ENCODE data around the gene CCDC197.

CCDC197 gene

DNA sequence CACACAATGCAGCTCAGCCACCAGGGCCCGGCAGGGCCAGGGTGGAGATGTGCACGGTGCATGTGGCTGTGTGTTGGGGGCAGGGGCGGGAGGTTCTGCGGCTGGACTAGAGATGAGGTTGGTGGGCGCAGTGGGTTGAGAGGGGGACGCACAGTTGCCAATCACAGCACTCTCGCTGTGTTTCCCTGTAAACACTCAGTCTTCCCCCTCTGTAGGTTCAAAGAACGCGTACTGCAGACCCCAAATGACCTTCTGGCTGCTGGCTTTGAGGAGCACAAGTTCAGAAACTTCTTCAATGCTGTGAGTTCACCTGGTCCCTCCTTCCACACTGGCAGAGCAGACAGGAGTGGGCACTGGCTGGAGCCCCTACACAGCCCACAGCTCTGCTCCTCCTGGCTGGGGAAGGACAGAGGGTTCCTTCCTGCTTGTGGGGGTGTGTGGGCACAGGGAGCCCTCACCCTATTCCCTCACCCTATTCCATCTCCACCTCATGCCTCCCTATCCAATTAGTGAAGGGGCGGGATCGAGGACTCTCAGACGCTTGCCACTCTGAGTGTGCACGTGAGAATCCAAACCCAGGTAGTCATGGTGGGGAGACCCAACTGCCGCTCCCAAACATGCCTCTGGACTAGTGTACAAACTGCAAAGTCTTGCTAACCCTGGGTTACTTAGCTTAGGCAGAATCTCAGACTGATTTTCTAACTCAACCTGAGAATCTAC lies 46.8 kb downstream of the CCDC197 start:
- TF ChIP-seq CTCF (IDR thresholded peaks at IDR 0.05; ENCODE audit: extremely low read depth, missing control alignments) = no peak
- no peak for DNase-seq (ENCODE audit: low spot score)

GRCh38 chr14:94044476-94045091 lies 47.5 kb downstream of the CCDC197 start:
- TF ChIP-seq CTCF (IDR thresholded peaks at IDR 0.05; ENCODE audit: extremely low read depth, missing control alignments) = no peak
- DNase-seq (ENCODE audit: low spot score) = no peak

DNA sequence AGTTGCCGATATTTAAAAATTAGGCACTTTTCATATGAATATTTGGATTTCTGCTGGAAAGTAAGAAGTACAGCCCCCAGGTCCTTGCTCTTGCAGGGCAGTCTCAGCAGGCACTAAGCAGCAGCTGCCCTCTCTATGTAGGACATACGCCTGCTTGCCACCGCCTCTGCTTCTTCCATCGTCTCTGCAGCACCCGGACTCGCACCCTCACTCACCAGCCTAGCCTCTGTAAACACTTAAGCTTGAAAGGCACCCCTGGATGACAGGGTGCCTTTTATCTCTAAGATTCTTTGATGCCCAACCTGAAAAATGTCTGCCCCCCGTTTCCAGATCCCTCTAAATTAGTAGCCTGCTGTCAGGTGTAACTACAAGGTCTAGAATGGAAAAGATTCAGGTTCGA lies 48.0 kb downstream of the CCDC197 start:
- DNase-seq (ENCODE audit: low spot score) = no peak
- TF ChIP-seq CTCF (IDR thresholded peaks at IDR 0.05; ENCODE audit: extremely low read depth, missing control alignments) = no peak

DNA sequence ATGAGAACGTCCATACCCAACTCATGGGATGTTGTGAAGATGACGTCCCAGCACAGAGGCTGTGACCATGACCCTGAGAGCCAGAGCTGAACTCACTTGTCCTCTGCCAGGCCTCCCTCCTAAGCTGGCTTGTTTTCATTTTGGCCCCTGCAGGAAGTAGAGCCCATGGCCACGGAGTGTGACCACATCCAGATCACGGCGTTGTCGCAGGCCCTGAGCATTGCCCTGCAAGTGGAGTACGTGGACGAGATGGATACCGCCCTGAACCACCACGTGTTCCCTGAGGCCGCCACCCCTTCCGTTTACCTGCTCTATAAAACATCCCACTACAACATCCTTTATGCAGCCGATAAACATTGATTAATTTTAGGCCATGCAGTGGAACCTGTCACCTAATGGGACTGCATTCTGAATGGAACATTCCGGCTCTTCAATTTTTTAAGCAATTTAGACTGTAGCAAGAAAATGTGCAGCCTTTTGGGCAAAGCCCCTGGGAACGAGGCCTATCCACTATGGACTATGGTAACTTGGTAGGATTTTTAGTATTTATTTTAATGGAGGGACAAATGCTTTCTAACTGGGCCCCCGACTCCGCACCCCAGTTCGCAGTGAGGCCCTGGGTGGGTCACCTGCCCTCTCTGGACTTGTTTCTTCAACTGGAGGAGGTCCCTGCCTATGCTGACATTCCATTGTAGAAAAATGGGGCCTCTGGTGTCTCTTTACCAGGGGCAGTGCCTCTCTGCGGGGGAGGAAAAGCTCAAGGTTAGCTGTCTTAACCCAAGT lies 48.7 kb downstream of the CCDC197 start:
- no peak for DNase-seq (ENCODE audit: low spot score)
- no peak for TF ChIP-seq CTCF (IDR thresholded peaks at IDR 0.05; ENCODE audit: extremely low read depth, missing control alignments)

- DNase-seq (ENCODE audit: low spot score) = no peak
- no peak for TF ChIP-seq CTCF (IDR thresholded peaks at IDR 0.05; ENCODE audit: extremely low read depth, missing control alignments)
Measured at GRCh38 chr14:94046696-94047250, 49.7 kb downstream of the CCDC197 start.

- no peak for DNase-seq (ENCODE audit: low spot score)
- TF ChIP-seq CTCF (IDR thresholded peaks at IDR 0.05; ENCODE audit: extremely low read depth, missing control alignments) = no peak
Measured at GRCh38 chr14:94047581-94047980, 50.5 kb downstream of the CCDC197 start.

Data from GM20000 (cell line).